ENCODE data around the gene C2orf49. TPM values are rescaled to one million over a fixed set of nuclear protein-coding genes. Genes with fewer than 3 reads are reported as not detected.

The C2orf49 gene
- total and polyA plus RNA-seq, 9 of the 15 experiments (the other 6 are each of a cell fraction or from before 2014, with no cell fraction given): 17.9 to 38.2 (median 25.6) TPM

GRCh38 chr2:105330681-105331375 is 6.5 kb upstream of the C2orf49 start (continued):
- TF ChIP-seq, protein P1, sequence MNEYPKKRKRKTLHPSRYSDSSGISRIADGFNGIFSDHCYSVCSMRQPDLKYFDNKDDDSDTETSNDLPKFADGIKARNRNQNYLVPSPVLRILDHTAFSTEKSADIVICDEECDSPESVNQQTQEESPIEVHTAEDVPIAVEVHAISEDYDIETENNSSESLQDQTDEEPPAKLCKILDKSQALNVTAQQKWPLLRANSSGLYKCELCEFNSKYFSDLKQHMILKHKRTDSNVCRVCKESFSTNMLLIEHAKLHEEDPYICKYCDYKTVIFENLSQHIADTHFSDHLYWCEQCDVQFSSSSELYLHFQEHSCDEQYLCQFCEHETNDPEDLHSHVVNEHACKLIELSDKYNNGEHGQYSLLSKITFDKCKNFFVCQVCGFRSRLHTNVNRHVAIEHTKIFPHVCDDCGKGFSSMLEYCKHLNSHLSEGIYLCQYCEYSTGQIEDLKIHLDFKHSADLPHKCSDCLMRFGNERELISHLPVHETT (CRISPR knock-in tag; conservative IDR thresholded peaks at IDR 0.05 in 1 of 2, IDR thresholded peaks at IDR 0.05 in 1 of 2): 0 out of 4 replicates have a peak, but pooled peaks of 1 of the 2 experiments have one; percentile 4
- TF ChIP-seq ZNF384 (IDR thresholded peaks at IDR 0.05; ENCODE audit: low read depth, low read length) (peak; percentile 53; the same call in 1 of the 2 replicates), SLC30A9 (CRISPR knock-in tag; IDR thresholded peaks at IDR 0.05) (no peak), STAT5A (IDR thresholded peaks at IDR 0.05; ENCODE audit: borderline replicate concordance, low read length) (no peak), TAF1 (IDR thresholded peaks at IDR 0.05; ENCODE audit: control insufficient read depth, extremely low read depth, insufficient read depth, low read length, severe bottlenecking) (peak; percentile 15), ARID1B (IDR thresholded peaks at IDR 0.05) (0 out of 2 replicates have a peak, but pooled peaks have one; percentile 12), JUND (IDR thresholded peaks at IDR 0.05; ENCODE audit: borderline replicate concordance, low read depth, low read length) (0 out of 2 replicates have a peak, but pooled peaks have one; percentile 14), JUND (tag; IDR thresholded peaks at IDR 0.05; ENCODE audit: borderline replicate concordance, low read depth, low read length) (peak; percentile 10; the same call in 1 of the 3 replicates), MAFK (IDR thresholded peaks at IDR 0.05; ENCODE audit: low read length) (no peak), PPARD (CRISPR knock-in tag; IDR thresholded peaks at IDR 0.05) (no peak), NR2C2 (CRISPR knock-in tag; IDR thresholded peaks at IDR 0.05) (no peak), NR2C2 (tag; IDR thresholded peaks at IDR 0.05) (no peak), TARDBP (IDR thresholded peaks at IDR 0.05) (no peak), DPF2 (IDR thresholded peaks at IDR 0.05) (0 out of 2 replicates have a peak, but pooled peaks have one; percentile 40), FOXK1 (CRISPR knock-in tag; IDR thresholded peaks at IDR 0.05; ENCODE audit: borderline replicate concordance) (no peak), ATF3 (IDR thresholded peaks at IDR 0.05) (0 out of 2 replicates have a peak, but pooled peaks have one; percentile 16), ATF3 (CRISPR knock-in tag; conservative IDR thresholded peaks at IDR 0.05) (no peak), HMBOX1 (IDR thresholded peaks at IDR 0.05) (peak; percentile 94), SMAD1 (IDR thresholded peaks at IDR 0.05; ENCODE audit: low read depth, low read length, partially characterized antibody) (no peak), ETV1 (tag; conservative IDR thresholded peaks at IDR 0.05; ENCODE audit: low read depth) (no peak)
- TF ChIP-seq, protein P2, sequence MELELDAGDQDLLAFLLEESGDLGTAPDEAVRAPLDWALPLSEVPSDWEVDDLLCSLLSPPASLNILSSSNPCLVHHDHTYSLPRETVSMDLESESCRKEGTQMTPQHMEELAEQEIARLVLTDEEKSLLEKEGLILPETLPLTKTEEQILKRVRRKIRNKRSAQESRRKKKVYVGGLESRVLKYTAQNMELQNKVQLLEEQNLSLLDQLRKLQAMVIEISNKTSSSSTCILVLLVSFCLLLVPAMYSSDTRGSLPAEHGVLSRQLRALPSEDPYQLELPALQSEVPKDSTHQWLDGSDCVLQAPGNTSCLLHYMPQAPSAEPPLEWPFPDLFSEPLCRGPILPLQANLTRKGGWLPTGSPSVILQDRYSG (tag; conservative IDR thresholded peaks at IDR 0.05; ENCODE audit: low read depth): no peak

Measured in K562 (cell line).